Tibial nerve (tissue), 3 donors: ENCODE results near the gene SEC23B.

ENCODE experiments used
- CTCF ChIP-seq, 5 experiments: fragments of 200-600 bp in 3 of 5; fragments of 450-650 bp in 2 of 5; sonication (generic) in 3 of 5; IDR thresholded peaks; one replicate each; pipeline ENCODE4 v1.5.1; 2016 to 2019; ENCODE audit warnings: antibody characterized with exemption in 5 of 5, mild to moderate bottlenecking in 3 of 5, moderate library complexity in 2 of 5
- POLR2A ChIP-seq, 2 donors: fragments of 450-650 bp; IDR thresholded peaks; one replicate each; pipeline ENCODE4 v1.6.1; 2017; ENCODE audit warnings: antibody characterized with exemption in 2 of 2, mild to moderate bottlenecking in 2 of 2, moderate library complexity in 2 of 2

- TF ChIP-seq POLR2A (IDR thresholded peaks at IDR 0.05) = no peak
- TF ChIP-seq CTCF (IDR thresholded peaks at IDR 0.05) = no peak
Observed at GRCh38 chr20:18514127-18514526, 6.4 kb downstream of the SEC23B start.
